Measurements from ENCODE around the gene RFNG.

Gene RFNG

DNA sequence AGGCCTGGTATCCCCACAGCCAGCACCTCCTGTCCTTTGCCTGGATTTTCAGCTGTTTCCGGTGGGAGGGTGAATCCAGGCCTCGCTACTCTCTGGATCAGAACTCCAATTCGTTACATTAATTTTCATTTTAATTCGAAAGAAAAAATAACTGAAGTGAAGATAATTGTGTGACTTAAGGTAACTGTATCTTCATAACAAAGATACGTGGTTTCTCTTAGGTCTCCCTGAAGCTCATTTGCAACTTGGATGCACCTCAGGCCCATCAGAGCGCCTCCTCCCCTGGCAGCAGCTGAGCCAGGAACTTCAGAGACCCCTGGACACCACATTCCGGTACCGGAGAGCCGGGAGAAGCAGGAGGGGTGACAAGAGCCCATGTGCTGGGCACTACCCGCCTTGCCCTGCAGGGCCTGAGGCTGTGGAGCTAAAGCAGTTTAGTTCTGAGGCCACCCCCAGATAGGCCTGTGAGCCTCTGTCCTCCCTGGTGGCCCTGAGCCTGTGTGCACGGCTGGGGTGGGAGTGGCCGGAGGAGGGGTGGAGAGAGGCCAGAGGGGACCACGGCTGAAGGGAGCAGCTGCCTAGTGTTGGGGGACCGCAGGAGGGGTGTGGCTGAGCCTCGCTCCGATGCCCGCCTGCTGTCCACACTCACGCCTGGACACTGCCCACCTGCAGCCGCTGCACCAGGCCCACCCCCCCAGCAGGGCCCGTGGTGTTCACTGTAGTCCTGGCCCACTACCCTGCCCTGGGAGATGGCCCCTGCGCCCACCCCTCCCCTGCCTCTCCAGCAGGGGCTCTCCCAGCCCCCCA lies 25.4 kb upstream of the RFNG start:
- no peak for DNase-seq

DNA sequence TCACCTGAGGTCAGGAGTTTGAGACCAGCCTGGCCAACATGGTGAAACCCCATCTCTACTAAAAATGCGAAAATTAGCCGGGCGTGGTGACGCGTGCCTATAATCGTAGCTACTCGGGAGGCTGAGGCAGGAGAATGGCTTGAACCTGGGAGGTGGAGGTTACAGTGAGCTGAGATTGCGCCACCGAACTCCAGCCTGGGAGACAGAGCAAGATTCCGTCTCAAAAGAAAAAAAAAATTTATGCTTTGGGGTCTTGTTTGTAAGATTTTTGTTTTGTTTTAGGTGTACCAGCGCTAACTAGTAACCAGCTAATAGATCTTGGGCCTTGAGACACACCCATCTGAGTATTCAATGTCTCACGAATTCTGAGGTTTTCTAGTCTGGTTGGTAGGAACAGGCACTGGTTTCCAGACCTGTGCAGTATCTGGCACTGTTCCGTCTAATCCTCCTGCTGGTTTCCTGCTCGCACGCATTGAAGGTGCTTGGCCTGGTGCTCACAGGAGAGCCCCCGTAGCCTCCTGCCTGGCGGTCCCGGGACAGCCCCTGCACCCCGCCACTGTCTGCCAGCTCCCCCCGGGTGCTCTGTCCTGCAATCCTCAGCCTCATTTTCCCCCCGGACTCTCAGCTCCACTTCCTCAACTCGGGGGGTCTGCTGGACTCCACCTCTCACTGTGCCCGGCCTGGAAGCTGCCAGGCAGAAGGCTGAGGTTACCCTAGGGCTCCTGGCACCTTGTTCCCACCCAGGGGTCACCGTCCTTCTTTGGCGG lies 24.6 kb upstream of the RFNG start:
- peak; percentile 34 for DNase-seq

DNA sequence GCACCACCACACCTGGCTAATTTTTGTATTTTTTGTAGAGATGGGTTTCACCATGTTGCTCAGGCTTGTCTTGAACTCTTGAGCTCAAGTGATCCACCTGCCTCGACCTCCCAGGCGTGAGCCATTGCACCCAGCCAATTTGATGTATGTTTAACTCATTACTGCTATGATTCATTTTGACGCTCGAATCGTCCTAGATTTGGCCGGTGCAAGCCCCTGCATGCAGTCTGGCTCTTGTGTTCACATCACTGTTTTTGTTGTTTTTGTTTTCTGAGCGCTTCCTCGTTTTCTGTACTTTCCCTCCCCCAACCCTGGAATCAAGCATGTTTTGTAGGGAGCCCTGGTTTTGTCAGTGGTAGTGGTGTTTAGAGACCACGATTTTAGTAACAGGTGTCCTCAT lies 21.8 kb upstream of the RFNG start:
- DNase-seq, result no peak

DNA sequence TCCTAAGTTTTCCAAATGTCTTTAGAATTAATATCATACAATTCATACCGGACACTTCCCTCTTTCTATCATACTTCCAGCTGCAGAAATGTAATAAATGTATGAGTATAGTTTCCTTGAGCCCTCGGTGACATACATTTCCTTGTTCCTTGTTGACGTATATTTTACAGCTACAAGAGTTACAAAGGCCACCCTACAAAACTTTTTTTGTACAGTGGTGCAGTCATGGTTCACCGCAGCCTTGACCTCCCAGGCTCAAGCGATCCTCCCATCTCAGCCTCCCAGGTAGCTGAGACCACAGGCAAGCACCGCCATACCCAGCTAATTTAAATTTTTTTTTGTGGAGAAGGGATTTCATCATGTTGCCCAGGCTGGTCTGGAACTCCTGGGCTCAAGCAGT lies 21.2 kb upstream of the RFNG start:
- DNase-seq, result no peak

DNA sequence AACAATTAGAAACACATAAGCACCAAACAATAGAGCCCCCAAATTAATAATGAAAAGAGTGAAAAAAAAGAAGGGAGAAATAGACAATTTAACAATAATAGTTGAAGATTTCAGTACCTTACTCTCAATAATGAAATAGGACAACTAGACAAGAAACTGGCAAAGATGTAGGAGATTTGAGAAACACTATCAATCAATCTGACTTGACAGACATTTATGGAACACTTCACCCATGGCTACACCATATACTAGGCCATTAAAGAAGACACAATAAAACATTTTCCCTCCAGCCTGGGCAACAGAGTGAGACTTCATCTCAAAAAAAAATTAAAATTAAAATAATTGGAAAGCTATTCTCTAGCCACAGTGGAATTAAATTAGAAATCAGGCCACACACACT lies 19.0 kb upstream of the RFNG start:
- no peak for DNase-seq

DNA sequence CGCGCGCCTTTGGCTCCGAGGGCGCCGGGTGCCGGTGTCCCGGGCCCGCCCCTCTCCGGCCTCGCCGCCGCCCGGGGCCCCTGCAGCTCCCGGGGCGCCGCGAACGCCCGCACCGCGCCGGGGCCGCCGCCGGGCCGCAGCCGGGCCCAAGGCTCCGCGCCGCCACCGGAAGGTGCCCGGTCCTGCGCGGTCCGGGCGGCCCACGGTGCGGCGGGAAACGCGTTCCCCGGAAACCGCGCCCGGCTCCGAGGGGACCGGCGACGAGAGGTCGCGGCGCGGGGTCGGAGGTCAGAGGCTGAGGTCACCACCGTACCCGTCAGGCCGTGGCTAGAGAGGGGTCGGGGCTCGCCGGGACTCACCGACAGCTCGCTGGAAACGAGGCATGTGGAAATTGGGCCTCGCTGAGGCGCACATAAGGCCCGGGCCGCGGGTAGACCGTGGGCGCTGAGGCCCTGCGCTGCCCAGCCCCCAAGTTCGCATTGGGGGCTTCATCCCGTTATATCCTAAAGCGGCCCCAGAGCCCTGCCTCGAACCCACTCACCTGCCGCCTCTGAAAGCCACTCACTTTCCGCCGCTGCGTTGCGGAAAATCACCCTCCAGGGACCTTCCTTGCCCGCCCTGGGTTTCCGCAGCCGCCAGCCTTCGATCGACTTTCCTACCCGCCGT lies 14.2 kb upstream of the RFNG start, which contains the start of gene DUS1L:
Gene DUS1L, minus strand, starts transcription at position 167 of the 666 bp plus-strand sequence. CDS start 745 bp downstream, outside the sequence.
- DNase-seq, result peak; percentile 55

DNA sequence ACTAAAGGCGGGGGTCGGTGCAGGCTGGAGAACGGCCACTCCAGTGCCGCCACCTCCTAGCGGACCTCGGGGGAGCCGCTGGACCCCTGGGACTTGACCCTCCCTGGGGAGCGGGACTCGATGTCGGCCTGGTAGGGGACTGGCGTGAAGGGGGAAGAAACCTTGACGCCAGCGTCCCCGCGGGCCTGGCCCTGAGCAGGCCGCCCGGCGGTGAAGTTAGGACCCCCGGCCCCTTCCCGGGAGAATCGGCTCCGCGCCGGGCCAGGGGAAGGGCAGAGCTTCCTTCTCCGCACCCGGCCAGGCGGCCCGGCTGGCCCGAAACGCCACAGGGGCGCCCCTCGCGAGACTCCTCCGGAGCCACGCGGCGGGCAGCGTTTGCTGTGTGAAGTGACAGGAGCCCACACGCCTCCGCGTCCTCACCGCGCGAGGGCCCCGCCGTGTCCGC lies 13.6 kb upstream of the RFNG start:
- no peak for DNase-seq

DNA sequence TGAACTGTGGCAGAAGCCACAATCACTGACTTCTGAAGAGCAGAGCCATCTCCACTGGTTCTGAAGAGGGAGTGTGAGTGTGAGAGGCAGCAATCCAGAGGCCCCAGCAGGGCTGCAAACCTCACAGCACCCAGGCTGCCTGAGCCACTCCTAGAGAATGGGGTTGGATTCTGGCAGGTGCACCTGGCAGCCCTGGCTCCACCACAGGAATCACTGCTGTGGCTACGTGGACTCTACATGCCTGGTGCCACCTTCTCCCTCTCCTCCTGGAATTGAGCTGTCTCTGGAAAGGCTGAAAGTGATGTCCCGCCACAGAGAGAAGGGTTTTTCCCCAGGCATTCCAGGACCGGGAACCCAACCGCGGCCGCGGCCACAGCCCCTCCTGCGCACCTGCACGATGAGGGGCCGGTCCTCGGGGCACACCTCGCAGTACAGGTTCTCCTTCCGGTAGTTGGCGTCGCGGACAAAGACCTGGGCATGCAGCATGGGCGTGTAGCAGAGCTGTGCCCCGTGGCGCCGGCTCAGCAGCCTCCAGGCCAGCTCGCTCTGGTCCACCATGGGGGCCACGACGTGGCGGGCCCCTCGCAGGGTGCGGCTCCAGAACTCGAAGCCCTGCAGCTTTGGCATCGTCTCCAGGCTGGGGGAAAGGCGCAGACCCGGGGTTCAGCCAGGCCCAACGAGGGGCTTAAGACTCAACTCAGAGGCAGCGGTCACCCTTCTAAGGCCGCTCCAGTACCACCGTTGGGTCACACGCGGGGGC lies 13.0 kb upstream of the RFNG start:
- no peak for DNase-seq

DNA sequence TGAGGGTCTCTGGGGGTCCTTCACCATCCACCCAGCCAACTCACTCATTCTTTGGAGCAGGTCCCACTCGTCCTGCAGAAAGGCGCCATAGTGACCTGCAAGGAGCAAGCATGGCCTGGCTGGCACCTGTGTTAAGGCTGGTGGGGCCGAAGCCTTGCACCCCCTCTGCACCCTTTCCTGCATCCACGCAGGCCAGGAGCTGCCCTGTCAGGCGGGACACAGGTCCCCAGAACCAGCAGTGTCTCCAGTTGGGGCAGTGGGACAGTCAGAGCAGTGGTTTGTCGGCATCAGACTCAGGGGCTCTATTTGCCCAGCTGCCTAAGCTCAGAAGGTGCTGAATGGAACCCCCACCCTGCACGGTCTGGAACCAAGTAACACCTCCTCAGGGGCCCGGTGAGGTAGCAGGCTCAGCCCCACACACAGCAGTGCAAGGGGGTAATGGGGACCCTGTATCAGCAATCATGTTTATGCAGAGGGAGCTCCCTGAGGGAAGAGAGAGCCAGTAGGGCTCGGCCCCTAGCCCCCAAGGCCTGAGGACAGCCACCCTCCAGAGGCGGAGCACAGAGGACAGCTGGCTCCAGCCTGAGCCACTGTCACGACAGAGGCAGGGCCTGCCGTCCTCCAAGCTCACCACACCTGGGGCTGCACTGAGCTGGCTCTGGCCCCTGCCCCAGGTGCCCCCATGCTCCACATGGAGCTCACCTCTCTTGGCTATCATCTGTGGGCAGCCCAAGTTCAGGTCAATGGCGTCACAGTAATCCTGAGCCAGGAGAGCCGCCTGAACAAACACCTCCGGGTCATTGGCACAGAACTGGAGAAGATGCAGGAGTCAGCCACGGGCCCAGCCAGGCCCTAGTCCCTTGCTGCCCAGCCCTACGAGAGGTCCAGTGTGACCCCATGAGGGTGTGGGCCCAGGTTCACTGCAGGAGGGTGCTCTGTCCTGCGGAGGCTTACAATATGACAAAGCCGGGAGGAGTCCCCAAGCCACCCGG lies 12.1 kb upstream of the RFNG start:
- DNase-seq, result no peak

DNA sequence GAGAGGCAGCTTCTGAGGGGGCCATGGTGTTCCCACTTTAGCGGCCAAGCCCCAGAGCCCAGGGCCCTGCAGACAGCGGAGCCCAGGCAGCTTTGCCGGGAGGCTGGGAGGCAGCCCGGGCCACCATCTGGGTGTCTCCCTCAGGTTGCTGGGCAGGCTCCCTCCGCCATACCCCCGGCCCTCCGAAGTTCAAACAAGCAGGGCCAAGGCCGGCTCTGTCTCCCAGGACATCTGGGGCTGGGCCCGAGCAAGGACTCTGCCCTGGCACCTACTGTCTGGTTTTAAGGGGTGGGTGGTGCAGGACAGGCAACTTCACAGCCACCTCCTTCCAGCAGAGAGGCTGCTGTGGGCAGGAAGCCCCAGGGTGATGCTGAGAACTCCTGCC lies 11.4 kb upstream of the RFNG start:
- DNase-seq, result no peak

DNA sequence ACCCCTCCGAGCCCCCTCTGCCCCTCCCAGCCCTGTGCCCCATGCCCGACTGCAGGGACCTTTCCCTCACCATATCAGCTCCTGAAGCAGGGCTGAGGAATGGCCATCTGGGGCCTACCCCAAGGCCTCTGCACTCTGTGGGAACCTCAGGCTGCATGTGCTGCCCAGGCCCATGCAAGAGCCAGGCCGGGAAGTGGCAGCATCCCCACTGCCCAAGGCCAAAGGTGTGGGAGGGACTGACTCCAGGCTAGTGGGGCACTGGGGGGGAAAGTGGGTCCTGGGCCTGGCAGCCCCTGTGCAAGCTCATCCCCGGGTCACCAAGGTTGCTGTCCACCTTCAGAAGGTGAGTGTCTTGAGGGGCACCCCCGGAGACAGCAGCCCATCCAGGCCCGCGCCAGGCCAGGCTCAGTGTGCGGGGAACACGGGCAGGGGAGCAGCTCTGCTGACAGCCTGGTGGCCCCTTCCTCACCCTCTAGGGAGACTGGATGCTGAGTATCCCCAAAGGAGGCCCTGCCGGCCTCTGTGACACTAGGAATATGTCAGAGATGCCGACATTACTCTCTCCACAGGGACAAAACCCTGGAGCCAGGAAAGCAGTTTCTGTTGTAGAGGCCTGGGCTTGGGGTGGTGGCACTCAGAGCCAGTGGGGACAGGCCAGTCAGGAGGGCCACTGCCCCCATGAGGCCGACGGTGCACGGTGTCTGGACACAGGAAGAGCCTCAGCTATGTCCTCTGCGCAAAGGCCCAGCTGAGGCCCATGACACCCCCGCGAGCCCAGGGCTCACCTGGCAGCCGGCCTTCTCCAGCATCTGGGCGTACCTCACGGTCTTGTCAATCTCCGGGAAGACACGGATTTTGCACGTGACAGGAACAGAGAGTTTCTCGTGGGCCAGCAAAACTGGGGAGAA lies 10.7 kb upstream of the RFNG start:
- DNase-seq, result no peak

DNA sequence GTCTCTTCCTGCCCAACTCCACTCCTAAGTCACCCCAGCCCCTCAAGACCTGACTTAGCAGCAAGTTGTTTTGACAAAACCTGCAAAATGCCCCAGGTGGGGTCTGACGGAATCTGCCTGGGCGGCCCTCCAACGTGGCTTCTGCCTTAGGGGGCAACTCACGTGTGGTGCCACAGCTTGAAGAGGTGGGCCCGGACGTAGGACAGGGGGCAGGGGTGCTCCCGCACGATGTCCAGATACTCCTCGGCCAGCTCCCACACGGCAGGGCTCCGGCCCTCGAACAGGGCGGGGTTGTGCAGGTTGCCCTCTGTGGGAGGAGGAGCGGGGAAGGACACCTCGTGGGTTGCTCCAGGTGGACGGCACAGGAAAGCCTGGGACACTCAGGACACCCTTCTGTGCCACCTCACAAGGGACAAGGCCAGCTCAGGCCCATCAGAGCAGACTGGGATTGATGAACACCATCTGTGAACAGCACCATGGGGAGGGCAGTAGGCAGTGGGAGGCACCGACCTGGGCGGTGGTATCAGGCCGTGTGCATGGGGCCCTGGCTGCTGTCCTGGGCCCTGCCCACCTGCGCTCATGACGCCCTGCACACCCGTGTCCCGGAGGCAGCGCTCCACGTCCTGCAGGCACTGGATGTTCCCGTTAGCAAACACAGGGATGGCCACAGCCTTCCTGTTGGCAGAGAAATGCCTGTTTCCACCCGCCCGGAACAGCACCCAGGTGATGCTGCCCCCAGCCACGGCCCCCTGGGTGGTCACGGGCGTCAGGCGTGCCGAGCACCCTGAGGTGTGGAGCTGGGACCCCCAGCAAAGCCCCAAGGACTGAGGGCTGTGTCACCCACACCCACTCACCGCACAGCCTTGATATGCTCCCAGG lies 9.7 kb upstream of the RFNG start:
- no peak for DNase-seq

DNA sequence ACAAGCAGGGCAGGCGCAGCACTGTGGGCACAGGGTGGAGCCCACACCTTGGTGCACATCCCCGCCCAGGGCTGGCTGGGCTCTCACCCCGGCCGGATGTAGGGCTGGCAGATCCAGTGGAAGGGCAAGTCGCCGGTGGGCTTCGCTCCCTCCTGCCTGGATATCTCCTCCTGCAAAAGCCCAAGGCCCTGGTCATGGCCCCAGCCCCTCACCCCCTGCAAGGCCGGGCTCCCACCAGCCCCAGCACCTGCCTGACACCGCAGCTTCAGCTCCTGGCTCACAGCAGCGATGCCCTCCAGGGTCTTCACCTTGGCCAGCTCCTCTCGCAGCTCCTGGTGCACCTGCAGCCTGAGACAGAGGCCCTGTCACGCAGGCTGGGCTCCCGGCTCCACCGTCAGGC lies 9.0 kb upstream of the RFNG start:
- DNase-seq, result no peak

DNA sequence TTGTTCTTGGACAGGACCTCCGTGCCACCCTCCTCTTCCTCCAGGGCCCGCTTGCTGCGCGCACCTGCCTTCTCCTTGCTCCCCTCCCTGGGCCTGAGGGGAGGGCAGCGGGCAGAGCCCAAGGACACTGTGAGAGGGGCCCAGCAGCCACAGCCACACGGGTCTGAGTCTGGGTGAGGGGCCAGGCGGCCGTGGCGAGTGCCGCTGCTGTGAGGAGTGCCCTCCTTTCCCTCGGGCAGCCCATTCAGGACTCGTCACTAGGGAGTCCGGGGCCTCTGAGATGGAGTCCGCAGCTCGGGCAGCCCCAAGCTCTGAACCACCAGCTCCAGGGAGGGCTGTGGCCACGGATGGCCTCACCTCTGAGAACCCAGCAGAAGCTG lies 8.4 kb upstream of the RFNG start:
- no peak for DNase-seq

DNA sequence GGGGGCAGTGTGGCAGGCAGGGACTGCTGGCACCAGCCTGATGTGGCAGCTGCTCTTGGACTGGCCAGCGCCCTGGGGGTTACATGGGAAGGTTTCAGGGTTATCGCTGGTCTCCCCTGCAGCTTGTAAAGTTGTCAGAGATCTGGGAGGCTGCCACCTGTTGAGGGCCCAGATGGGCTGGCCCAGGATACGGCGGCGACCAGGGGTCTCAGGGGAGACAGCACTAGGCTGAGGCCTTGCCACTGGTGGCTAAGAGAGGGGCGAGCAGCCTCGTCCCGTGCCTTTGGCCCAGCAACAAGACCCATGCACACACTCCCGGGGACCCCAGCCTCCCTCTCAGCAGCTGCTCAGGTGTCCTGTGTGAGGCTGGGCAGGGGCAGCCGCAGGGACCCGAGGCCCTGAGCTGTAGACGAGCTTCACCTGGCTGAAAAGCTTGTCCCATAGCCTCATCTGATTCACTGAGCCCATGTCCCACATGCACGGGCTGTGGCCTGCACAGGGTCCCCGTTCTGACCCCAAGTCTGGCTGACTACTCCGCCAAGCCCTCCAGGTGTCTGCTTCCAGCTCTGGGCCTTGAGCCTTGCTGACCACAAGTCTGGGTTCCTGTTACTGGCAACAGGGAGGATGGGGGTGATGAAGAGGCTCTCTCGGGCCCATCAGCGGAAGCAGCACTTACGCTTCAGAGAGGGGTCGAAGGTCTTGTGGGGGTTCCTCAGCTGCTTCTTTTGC lies 7.8 kb upstream of the RFNG start:
- no peak for DNase-seq

DNA sequence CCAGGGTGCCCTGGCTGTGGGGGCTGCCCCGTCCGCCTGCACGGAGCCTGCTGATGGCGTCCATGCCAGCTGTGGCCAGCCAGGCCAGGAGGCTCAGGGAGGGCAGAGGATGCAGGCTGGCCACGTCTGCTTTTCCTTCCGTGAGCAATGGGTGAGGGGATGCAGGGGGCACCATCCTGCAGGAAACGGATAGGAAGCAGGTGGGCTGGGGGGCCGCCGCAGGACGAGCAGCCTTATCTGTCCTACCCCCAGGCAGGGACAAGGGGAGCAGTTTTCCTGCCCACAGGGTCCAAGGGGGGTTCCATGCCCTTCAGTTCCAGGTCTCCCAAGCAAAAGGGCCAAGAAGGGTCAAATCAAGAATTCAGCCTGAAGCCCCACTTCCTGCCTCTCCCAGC lies 7.2 kb upstream of the RFNG start:
- DNase-seq, result no peak

DNA sequence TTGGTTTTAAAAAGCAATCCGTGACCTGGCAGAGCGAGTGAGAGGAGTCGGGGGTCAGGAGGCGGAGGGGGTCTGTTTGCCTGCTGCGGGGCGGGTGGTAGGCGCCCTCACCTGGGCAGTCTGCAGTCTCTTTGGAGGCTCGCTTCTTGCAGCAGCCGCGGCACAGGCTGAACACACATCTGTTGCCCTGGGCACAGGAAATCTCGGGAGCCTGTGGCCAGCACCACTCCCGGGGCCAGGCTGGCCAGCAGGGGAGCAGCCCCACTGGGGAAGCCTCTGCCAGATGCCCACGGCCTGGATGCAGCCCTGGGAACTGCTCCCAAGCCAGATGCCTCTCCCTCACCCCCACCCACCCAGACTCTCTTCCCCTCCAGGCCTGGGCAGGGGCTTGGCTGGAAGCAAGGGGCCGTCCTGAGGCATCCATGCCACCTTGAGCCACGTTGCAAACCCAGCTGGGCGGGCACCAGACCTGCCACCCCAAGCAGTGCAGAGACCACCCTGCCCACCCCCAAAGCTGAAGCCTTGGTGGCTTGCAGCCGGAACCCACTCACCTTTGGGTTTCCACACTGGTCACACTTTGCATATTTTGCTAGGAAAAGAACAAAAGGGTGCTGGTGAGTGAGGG lies 6.7 kb upstream of the RFNG start:
- no peak for DNase-seq
